Tibial artery (tissue), 4 donors: ENCODE results near the gene CD24.
"Not testable (repeated sequence)": the region's sequence is repeated elsewhere in the genome, so short reads cannot be mapped to it uniquely, and the experiment has no call there.

Experiments
- DNase-seq, 2 donors: peaks; one replicate each; pipeline ENCODE4 v3.0.0-alpha.2; 2019
- H3K27ac ChIP-seq, 2 donors: fragments of 200-600 bp; sonication (generic) in 1 of 2; 1 replicate in 1 of 2; 2 replicates in 1 of 2; pipeline ENCODE4 v1.5.1; 2018 to 2019; ENCODE audit warnings: mild to moderate bottlenecking in 1 of 2
- H3K27me3 ChIP-seq, 2 donors: fragments of 200-600 bp; sonication (generic) in 1 of 2; one replicate each; pipeline versions ENCODE4 v1.5.1 to v1.6.0; 2016 to 2019
- H3K36me3 ChIP-seq, 3 donors: fragments of 200-600 bp; sonication (generic) in 2 of 3; one replicate each; pipeline ENCODE4 v1.5.1; 2016 to 2019; ENCODE audit warnings: mild to moderate bottlenecking in 2 of 3
- H3K4me1 ChIP-seq, 4 donors: fragments of 200-600 bp; sonication (generic) in 2 of 4; 1 replicate in 3 of 4; 2 replicates in 1 of 4; pipeline ENCODE4 v1.5.1; 2016 to 2019
- H3K4me3 ChIP-seq, 2 donors: fragments of 200-600 bp; sonication (generic) in 1 of 2; 1 replicate in 1 of 2; 2 replicates in 1 of 2; pipeline ENCODE4 v1.5.1; 2018 to 2019; ENCODE audit warnings: mild to moderate bottlenecking in 2 of 2
- H3K9me3 ChIP-seq, 3 donors: fragments of 200-600 bp; sonication (generic) in 1 of 3; one replicate each; pipeline ENCODE4 v1.5.1; 2016 to 2019
- CTCF ChIP-seq, 2 experiments: fragments of 200-600 bp in 1 of 2; fragments of 450-650 bp in 1 of 2; IDR thresholded peaks; one replicate each; pipeline ENCODE4 v1.5.1; 2017 to 2019; ENCODE audit warnings: antibody characterized with exemption in 2 of 2, mild to moderate bottlenecking in 1 of 2, moderate library complexity in 1 of 2
- intact Hi-C: fragments of 100-400 bp; cut with DNase I; formaldehyde crosslinking; loops from one replicate; pipeline ENCODE4 v1.15.0; 2023; ENCODE audit warnings: low total_unique reads

CD24 gene

GRCh38 chr6:106974336-106974998, at the start of gene CD24:
Gene CD24 (minus strand): TSS chr6:106974729. CDS start chr6:106974646, 83 bp downstream.
- Histone ChIP-seq H3K9me3 (no peaks in the 10 kb centered on the region), H3K27ac (no peak within 1 kb of the TSS), H3K4me3 (peak within 1 kb of the TSS; percentile 45 to 60), H3K36me3 (no peaks in the 10 kb centered on the region), H3K27me3 (peaks cover 3 to 71% of the 10 kb centered on the region in 2 donors), H3K4me1 (peaks cover 0 to 25% (median 21%) of the 10 kb centered on the region in 4 donors)
- intact Hi-C loops: loop anchor here (10.0 kb wide), 1 partner anchor 530 kb away; no protein-coding TSS in a partner anchor
- no peak for DNase-seq
- no peak for TF ChIP-seq CTCF (IDR thresholded peaks at IDR 0.05)

GRCh38 chr6:107021446-107022185, 47.1 kb upstream of the CD24 start:
- peaks cover 0 to 9% (median 0%) of the 10 kb centered on the region in 4 donors for H3K4me1 ChIP-seq
- no peak overlapping the region for H3K27ac ChIP-seq
- no peak overlapping the region for H3K4me3 ChIP-seq
- H3K9me3 ChIP-seq: no peaks in the 10 kb centered on the region
- no peaks in the 10 kb centered on the region for H3K27me3 ChIP-seq
- no peak for DNase-seq
- no peak for TF ChIP-seq CTCF (IDR thresholded peaks at IDR 0.05)
- intact Hi-C loops: no loop called here
- H3K36me3 ChIP-seq: no peaks in the 10 kb centered on the region

GRCh38 chr6:107020239-107020638, 45.7 kb upstream of the CD24 start:
- Histone ChIP-seq H3K4me1 (peaks cover 0 to 9% (median 0%) of the 10 kb centered on the region in 4 donors), H3K27ac (no peak overlapping the region), H3K9me3 (no peaks in the 10 kb centered on the region), H3K27me3 (no peaks in the 10 kb centered on the region), H3K4me3 (no peak overlapping the region), H3K36me3 (no peaks in the 10 kb centered on the region)
- no peak for TF ChIP-seq CTCF (IDR thresholded peaks at IDR 0.05)
- no peak for DNase-seq
- intact Hi-C loops: no loop called here

- H3K4me3 ChIP-seq, H3K9me3 ChIP-seq, H3K36me3 ChIP-seq, H3K27me3 ChIP-seq, intact Hi-C loops, DNase-seq, H3K27ac ChIP-seq, H3K4me1 ChIP-seq: not testable (repeated sequence)
Measured at GRCh38 chr6:107019628-107020027, 45.1 kb upstream of the CD24 start.

GRCh38 chr6:107019047-107019446, 44.5 kb upstream of the CD24 start:
- TF ChIP-seq CTCF (IDR thresholded peaks at IDR 0.05): no peak
- no peak for DNase-seq
- Histone ChIP-seq H3K27me3 (no peaks in the 10 kb centered on the region), H3K4me1 (peaks cover 0 to 9% (median 0%) of the 10 kb centered on the region in 4 donors), H3K9me3 (no peaks in the 10 kb centered on the region), H3K27ac (no peak overlapping the region), H3K4me3 (no peak overlapping the region), H3K36me3 (no peaks in the 10 kb centered on the region)
- intact Hi-C loops: no loop called here

GRCh38 chr6:107009499-107009898, 35.0 kb upstream of the CD24 start:
- Histone ChIP-seq H3K36me3 (no peaks in the 10 kb centered on the region), H3K9me3 (no peaks in the 10 kb centered on the region), H3K27me3 (peaks cover 0 to 4% of the 10 kb centered on the region in 2 donors), H3K4me3 (no peak overlapping the region), H3K4me1 (no peaks in the 10 kb centered on the region), H3K27ac (no peak overlapping the region)
- DNase-seq: no peak
- intact Hi-C loops: no loop called here
- TF ChIP-seq CTCF (IDR thresholded peaks at IDR 0.05): no peak
